Spleen (tissue), 11 donors: ENCODE results near the gene POU2F1. TPM values are rescaled to one million over a fixed set of nuclear protein-coding genes. Genes with fewer than 3 reads are reported as not detected.

Experiments used
- DNase-seq: peaks from one replicate; pipeline ENCODE4 v3.0.0-alpha.2; 2020
- H3K27ac ChIP-seq, 8 donors: fragments of 200-600 bp; sonication (generic) in 7 of 8; 1 replicate in 4 of 8; 2 replicates in 4 of 8; pipeline versions ENCODE4 v1.5.0 to v1.8.0; 2016 to 2021; ENCODE audit warnings: inconsistent platforms in 4 of 8, mild to moderate bottlenecking in 4 of 8, moderate library complexity in 1 of 8
- H3K27me3 ChIP-seq, 7 donors: fragments of 200-600 bp; sonication (generic) in 6 of 7; replicated peaks in 1 of 7; 1 replicate in 4 of 7; 2 replicates in 3 of 7; pipeline versions ENCODE4 v1.5.0 to v1.8.0; 2016 to 2021; ENCODE audit warnings: inconsistent platforms in 3 of 7, mild to moderate bottlenecking in 1 of 7
- H3K36me3 ChIP-seq, 6 donors: fragments of 200-600 bp; sonication (generic) in 5 of 6; 1 replicate in 4 of 6; 2 replicates in 2 of 6; pipeline versions ENCODE4 v1.5.0 to v1.8.0; 2016 to 2021; ENCODE audit warnings: inconsistent platforms in 2 of 6
- H3K4me1 ChIP-seq, 6 donors: fragments of 200-600 bp; sonication (generic) in 5 of 6; 1 replicate in 3 of 6; 2 replicates in 3 of 6; pipeline versions ENCODE4 v1.5.0 to v1.8.0; 2016 to 2021; ENCODE audit warnings: inconsistent platforms in 3 of 6
- H3K4me3 ChIP-seq, 8 donors: fragments of 200-600 bp; sonication (generic) in 7 of 8; 1 replicate in 4 of 8; 2 replicates in 4 of 8; pipeline versions ENCODE4 v1.5.0 to v1.8.0; 2016 to 2021; ENCODE audit warnings: inconsistent platforms in 4 of 8, mild to moderate bottlenecking in 4 of 8, moderate library complexity in 2 of 8
- H3K9me3 ChIP-seq, 8 donors: fragments of 200-600 bp; sonication (generic) in 7 of 8; 1 replicate in 4 of 8; 2 replicates in 4 of 8; pipeline versions ENCODE4 v1.5.0 to v1.8.0; 2016 to 2021; ENCODE audit warnings: inconsistent platforms in 4 of 8
- CTCF ChIP-seq, 11 experiments: fragments of 200-600 bp in 7 of 11; fragments of 450-650 bp in 4 of 11; sonication (generic) in 4 of 11; IDR thresholded peaks in 8 of 11; conservative IDR thresholded peaks in 3 of 11; 1 replicate in 7 of 11; 2 replicates in 4 of 11; pipeline versions ENCODE4 v1.4.0 to v1.8.0; 2016 to 2021; ENCODE audit warnings: antibody characterized with exemption in 11 of 11, inconsistent platforms in 4 of 11, mild to moderate bottlenecking in 1 of 11
- POLR2A ChIP-seq, 3 donors: fragments of 450-650 bp; IDR thresholded peaks; one replicate each; pipeline ENCODE4 v1.5.1; 2017; ENCODE audit warnings: antibody characterized with exemption in 3 of 3, mild to moderate bottlenecking in 1 of 3
- POLR2AphosphoS5 ChIP-seq, 3 donors: sonication (generic); formaldehyde crosslinking; IDR thresholded peaks; one replicate each; pipeline ENCODE4 v1.5.1; 2017; ENCODE audit warnings: antibody characterized with exemption in 3 of 3
- WGBS, 5 donors: extraction: QIAGEN DNeasy Blood & Tissue Kit in 3 of 5; methylation state at CpG; one replicate each; pipeline versions ENCODE4 v1.1.5 to v1.1.7; 2013 to 2018; 5-methylcytosine and 5-hydroxymethylcytosine counted together
- intact Hi-C: fragments of 100-400 bp; cut with DNase I; formaldehyde crosslinking; loops from one replicate; pipeline ENCODE4 v1.15.0; 2023; ENCODE audit warnings: low total_unique reads
- polyA plus RNA-seq, 3 donors: library from polyadenylated mRNA; stranded (reverse); fragments of 200-250 nt; gene quantifications; one replicate each; pipeline ENCODE4 v1.2.1, GENCODE V29; 2013
- total RNA-seq, 7 donors: library from RNA; depleted of rRNA in 3 of 7; stranded (reverse); fragments of >200 nt in 3 of 7; fragmentation: NEBNext Ultra II Directional in 4 of 7; extraction: Animal tissue kit (Norgen Biotek cat#: 25700) in 4 of 7; gene quantifications; one replicate each; pipeline versions ENCODE4 v1.1.0 to v1.2.1, GENCODE V29; 2016 to 2021
- donor health status: healthy with polysubstance abuse.
- donor health status: DM: no; HTN: no; CAD: no; lungs with moderate emphysema.
- donor health status: DM: no; HTN: no; CAD: no.
- donor health status: Bipolar disorder and iron deficiency.
- donor health status: healthy.
- donor health status: DM: no; HTN: no; CAD: no.
- donor health status: DM: yes; HTN: yes; CAD: no.

Gene POU2F1
- total and polyA plus RNA-seq, 10 donors = 1.8 to 60.3 (median 27.4) TPM

GRCh38 chr1:167305059-167305705, 84.5 kb downstream of the POU2F1 start:
- Histone ChIP-seq H3K4me1 (peaks cover 0 to 21% (median 3%) of the 10 kb centered on the region in 6 donors), H3K4me3 (no peak overlapping the region), H3K27me3 (no peaks in the 10 kb centered on the region), H3K9me3 (no peaks in the 10 kb centered on the region), H3K27ac (no peak overlapping the region), H3K36me3 (no peaks in the 10 kb centered on the region)
- intact Hi-C loops = no loop called here
- TF ChIP-seq POLR2A (IDR thresholded peaks at IDR 0.05) = no peak
- no peak for TF ChIP-seq POLR2AphosphoS5 (IDR thresholded peaks at IDR 0.05)
- no peak for TF ChIP-seq CTCF (IDR thresholded peaks at IDR 0.05 in 8 of 11, conservative IDR thresholded peaks at IDR 0.05 in 3 of 11)
- no peak for DNase-seq
- WGBS, 5 donors = 92 to 96% (median 94%) methylated on average over 9 of the region's 9 CpGs

GRCh38 chr1:167305706-167306277, 85.1 kb downstream of the POU2F1 start:
- no peak overlapping the region for H3K4me3 ChIP-seq
- intact Hi-C loops = no loop called here
- no peaks in the 10 kb centered on the region for H3K9me3 ChIP-seq
- 23 to 45% (median 38%) methylated on average over 2 of the region's 2 CpGs for WGBS, 5 donors
- H3K27me3 ChIP-seq = no peaks in the 10 kb centered on the region
- TF ChIP-seq POLR2A (IDR thresholded peaks at IDR 0.05) (no peak), CTCF (IDR thresholded peaks at IDR 0.05 in 8 of 11, conservative IDR thresholded peaks at IDR 0.05 in 3 of 11) (no peak), POLR2AphosphoS5 (IDR thresholded peaks at IDR 0.05) (no peak)
- no peak for DNase-seq
- H3K36me3 ChIP-seq = no peaks in the 10 kb centered on the region
- H3K4me1 ChIP-seq = peaks cover 0 to 22% (median 3%) of the 10 kb centered on the region in 6 donors
- H3K27ac ChIP-seq = no peak overlapping the region

- no peak for DNase-seq
- peaks cover 0 to 10% (median 0%) of the 10 kb centered on the region in 6 donors for H3K36me3 ChIP-seq
- no peaks in the 10 kb centered on the region for H3K27me3 ChIP-seq
- H3K4me1 ChIP-seq = peaks cover 0 to 17% (median 1%) of the 10 kb centered on the region in 6 donors
- H3K4me3 ChIP-seq = no peak overlapping the region
- peaks cover 0 to 12% (median 9%) of the 10 kb centered on the region in 8 donors for H3K9me3 ChIP-seq
- intact Hi-C loops = no loop called here
- H3K27ac ChIP-seq = no peak overlapping the region
- TF ChIP-seq POLR2A (IDR thresholded peaks at IDR 0.05) (no peak), CTCF (IDR thresholded peaks at IDR 0.05 in 8 of 11, conservative IDR thresholded peaks at IDR 0.05 in 3 of 11) (no peak), POLR2AphosphoS5 (IDR thresholded peaks at IDR 0.05) (no peak)
These were observed 90.0 kb downstream of the POU2F1 start for GRCh38 chr1:167310732-167311131.

GRCh38 chr1:167312871-167313270, 92.2 kb downstream of the POU2F1 start:
- H3K36me3 ChIP-seq = peaks cover 0 to 24% (median 0%) of the 10 kb centered on the region in 6 donors
- no peak overlapping the region for H3K4me3 ChIP-seq
- peaks cover 0 to 6% (median 0%) of the 10 kb centered on the region in 6 donors for H3K4me1 ChIP-seq
- TF ChIP-seq CTCF (IDR thresholded peaks at IDR 0.05 in 8 of 11, conservative IDR thresholded peaks at IDR 0.05 in 3 of 11) (no peak), POLR2AphosphoS5 (IDR thresholded peaks at IDR 0.05) (no peak), POLR2A (IDR thresholded peaks at IDR 0.05) (no peak)
- 50 to 76% (median 70%) methylated on average over 1 of the region's 1 CpG for WGBS, 5 donors
- DNase-seq = no peak
- H3K27ac ChIP-seq = no peak overlapping the region
- no peaks in the 10 kb centered on the region for H3K27me3 ChIP-seq
- peaks cover 5 to 33% (median 27%) of the 10 kb centered on the region in 8 donors for H3K9me3 ChIP-seq
- intact Hi-C loops = no loop called here
